Lower leg skin (tissue), 3 donors: ENCODE measurements around the gene NEK11.

ENCODE experiments used
- CTCF ChIP-seq, 3 donors: fragments of 450-650 bp; IDR thresholded peaks; one replicate each; pipeline ENCODE4 v1.5.1; 2016; ENCODE audit warnings: antibody characterized with exemption in 3 of 3, mild to moderate bottlenecking in 3 of 3, moderate library complexity in 2 of 3
- POLR2A ChIP-seq, 2 donors: fragments of 450-650 bp; IDR thresholded peaks; one replicate each; pipeline ENCODE4 v1.6.1; 2016 to 2017; ENCODE audit warnings: antibody characterized with exemption in 2 of 2, mild to moderate bottlenecking in 1 of 2, moderate library complexity in 1 of 2

- TF ChIP-seq CTCF (IDR thresholded peaks at IDR 0.05) (no peak), POLR2A (IDR thresholded peaks at IDR 0.05) (no peak)
Observed at GRCh38 chr3:131223373-131224289, 197.0 kb downstream of the NEK11 start.
